GM12892 (cell line): Measurements from ENCODE around the gene SPRY1.
A peak's percentile ranks its signal among the peaks of the same experiment; 100 is the strongest.

Experiments
- DNase-seq: peaks from one replicate; pipeline ENCODE4 v3.0.0; 2011; ENCODE audit not compliant: insufficient read length
- FAIRE-seq: peaks from 2 replicates; lab custom pipeline; 2011; peaks lifted over from hg19 to GRCh38; lab: Jason Lieb, UNC
- POLR2A ChIP-seq: IDR thresholded peaks from 2 replicates; pipeline ENCODE4 v1.6.1; 2011; ENCODE audit warnings: low read depth, low read length, control low read depth
- POLR2AphosphoS5 ChIP-seq: IDR thresholded peaks from 2 replicates; pipeline ENCODE4 v1.6.1; 2011; ENCODE audit warnings: low read depth, low read length, control low read depth
- TAF1 ChIP-seq: IDR thresholded peaks from 2 replicates; pipeline ENCODE4 v1.6.1; 2011; ENCODE audit warnings: low read depth, mild to moderate bottlenecking, control low read depth, low read length, borderline replicate concordance

SPRY1 gene

DNA sequence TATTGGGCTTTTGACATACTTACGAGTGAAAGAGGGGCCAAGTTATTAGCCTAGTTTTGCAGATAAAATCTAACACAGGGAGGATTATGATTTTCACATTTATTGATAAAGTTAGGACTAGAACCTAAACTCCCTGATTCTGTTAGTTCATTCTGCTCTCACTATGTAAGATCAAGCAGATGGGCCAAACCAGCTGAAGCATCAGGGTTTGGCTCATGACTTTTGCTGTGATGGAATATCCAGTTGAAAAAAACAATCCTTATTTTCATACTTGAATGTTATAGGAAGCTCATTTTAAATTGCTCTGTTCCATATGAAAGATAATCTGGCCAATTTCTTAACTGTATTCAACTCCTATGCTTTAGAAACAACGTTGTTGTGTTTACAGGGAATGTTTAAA is 21.2 kb downstream of the SPRY1 start:
- FAIRE-seq: no peak
- DNase-seq: no peak
- TF ChIP-seq POLR2A (no peak), TAF1 (no peak)

DNA sequence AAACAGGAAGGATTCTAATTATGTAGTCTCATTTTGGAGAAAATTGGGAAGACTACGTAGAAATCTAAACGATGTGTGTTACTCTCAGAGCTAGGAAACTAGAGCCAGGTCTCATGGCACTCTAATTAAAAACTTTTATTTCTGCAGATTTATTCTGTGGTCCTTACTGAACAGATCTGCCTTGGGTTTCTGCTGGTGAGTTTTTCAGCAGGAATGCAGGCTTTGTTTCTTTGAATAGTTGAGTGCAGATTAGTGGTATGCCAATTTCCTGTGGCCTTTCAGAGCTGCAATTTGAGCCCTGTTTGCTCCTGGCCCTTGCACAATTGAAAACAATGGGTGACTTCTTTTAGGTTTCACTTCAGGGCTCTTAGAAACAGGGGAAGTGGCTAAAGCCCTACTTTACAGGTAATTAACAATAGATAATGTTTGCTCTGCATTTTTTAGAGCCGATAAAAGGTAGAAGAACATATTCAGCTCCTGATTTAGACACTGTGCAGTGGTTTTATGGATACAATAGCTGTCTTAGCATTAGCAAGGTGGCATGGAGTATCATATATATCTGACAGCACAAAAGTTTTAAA is 21.8 kb downstream of the SPRY1 start:
- FAIRE-seq: peak; percentile 42
- no peak for DNase-seq
- TF ChIP-seq POLR2A: no peak
- TF ChIP-seq POLR2AphosphoS5: no peak
- TF ChIP-seq TAF1: no peak

DNA sequence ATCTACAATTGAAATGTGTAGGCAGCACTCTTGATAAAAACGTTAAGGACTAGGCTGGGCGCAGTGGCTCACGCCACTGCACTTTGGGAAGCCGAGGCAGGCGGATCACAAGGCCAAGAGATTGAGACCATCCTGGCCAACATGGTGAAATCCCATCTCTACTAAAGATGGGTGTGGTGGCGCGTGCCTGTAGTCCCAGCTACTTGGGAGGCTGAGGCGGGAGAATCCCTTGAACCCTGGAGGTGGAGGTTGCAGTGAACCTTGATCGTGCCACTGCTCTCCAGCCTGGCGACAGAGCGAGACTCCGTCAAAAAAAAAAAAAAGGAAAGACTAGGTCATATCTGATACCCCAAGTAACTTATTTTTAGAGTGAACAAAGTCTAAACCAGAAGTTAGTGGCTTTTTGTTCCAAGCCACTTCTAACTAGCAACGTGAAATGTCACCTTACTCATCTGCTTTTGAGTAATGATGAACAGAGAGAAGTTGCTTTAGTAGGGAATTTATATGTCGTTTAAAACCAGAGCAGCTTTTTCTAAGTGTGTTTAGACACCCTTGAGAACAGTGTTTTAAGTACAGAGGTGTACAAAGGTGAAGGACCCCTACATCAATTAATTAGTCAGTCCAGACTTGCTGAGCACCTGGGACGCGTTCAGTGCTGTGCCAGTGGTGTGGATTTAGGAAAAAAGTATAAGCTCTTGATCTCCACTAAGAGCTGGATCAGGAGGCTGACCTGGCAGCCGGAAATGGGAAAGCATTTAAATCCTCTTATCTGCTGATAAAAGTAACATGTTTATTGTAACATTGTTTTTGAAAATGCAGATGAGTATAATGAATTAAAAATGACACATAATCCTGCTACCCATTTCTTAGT is 23.5 kb downstream of the SPRY1 start:
- no peak for FAIRE-seq
- TF ChIP-seq POLR2AphosphoS5 (no peak), TAF1 (no peak), POLR2A (no peak)
- no peak for DNase-seq

DNA sequence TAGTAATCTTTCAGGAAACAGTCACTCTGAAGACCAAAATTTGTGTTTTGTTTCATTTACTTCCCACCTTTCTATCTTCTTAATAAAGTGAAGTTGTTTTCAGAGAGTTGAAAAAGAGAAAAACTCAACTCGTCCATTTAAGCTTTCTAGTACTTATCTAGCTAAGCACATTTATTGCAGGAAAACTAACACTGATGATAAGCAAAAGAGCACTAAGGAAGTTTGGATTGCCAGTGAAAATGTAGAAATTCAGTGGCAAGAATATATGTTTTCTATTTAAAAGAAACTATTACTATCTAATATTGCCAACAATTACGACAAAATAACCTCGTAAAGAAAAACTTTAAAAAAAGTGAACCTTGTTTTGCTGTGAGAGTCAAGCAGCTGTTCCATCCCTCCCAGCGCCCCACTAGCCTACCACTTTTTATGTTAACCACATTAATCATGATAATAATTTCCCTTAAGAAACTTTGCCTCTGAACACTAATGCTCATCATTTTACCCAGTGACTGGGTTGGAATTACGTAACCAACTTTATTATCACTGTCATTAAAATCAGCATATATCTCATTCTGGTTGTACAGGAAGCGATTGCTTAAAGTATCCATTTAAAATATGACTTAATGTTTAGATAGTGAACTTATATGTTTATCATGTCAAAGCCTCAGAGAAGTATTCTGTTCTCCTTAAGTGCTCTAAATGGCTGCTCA is 24.8 kb downstream of the SPRY1 start:
- no peak for DNase-seq
- no peak for FAIRE-seq

DNA sequence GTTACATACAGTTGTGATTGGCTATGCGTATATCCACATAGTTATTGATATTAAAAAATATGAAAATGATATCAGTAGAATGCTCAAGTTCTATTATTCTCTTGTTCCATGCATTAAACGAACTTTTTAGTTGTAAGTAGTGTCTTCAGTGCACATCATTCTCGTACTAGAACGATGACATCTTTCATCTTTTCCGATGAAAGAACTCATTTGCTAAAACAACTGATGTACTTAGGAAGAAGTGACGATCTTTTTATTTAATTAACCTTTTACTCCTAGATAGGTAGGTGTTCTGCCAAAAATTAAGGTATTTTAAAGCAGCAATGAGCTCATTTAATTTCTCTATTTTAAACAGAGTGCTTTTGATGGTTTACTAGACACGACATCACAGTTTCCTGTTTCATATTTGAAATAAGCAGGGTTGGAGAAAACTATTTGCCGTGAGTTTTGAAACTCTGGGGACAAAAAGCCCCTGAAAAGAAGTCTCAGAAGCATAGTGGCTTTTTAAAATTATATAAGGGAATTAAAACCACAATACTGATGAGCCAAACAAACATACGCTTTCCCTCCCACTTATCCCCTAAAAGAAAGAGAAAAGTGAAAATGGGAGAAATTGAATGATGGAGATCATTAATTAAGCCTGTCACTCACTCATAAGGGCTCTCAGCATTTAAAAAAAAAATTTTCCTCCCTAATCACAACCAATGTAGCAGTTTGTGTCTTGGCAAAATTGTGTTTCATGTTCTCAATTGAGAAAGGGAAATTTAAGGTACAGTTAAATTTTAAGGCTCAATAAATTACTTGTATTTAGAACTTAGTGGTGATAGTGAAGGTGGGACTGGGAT is 25.6 kb downstream of the SPRY1 start:
- no peak for TF ChIP-seq TAF1
- TF ChIP-seq POLR2AphosphoS5: no peak
- no peak for TF ChIP-seq POLR2A
- no peak for FAIRE-seq
- no peak for DNase-seq

More for the DNA sequence above, 24.8 kb downstream of the SPRY1 start:
- no peak for TF ChIP-seq POLR2AphosphoS5
- no peak for TF ChIP-seq POLR2A
- TF ChIP-seq TAF1: no peak

DNA sequence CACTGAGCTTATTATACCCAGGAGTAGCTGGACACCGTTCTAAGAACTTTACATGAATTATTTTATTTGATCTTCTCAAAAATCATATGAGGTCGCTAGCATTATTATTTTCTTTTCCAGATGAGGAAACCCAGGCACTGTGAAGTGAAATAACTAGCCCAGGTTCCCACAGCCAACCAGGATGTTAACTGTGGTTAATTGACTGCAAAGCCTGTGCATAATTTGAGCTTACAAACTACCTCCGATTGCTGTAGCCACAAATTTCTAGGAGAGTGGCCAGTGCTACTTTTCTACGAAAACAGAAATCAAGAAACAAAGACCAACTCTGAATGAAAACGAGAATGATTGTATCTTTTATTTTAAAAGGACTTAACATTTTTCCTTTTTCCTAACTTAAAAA is 27.2 kb downstream of the SPRY1 start:
- TF ChIP-seq TAF1 (no peak), POLR2A (no peak), POLR2AphosphoS5 (no peak)
- FAIRE-seq: no peak
- no peak for DNase-seq

DNA sequence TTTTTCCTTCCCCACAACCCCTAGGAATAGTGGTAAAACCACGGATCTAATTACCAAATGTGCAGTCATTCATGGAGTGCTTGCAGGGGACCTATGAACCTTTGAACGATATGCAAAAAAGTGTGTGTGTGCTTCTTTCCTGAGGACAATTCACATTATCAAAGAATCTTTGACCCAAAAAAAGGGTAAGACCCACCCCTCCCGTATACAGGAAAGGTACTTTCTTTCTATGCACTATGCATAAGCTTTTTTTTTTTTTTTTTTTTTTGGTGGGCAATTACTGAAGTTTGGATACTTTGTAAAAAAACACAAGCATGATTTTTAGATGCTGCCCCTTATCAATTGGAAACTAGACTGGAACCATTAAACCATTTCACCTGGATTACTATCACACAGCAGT is 31.4 kb downstream of the SPRY1 start:
- no peak for FAIRE-seq
- TF ChIP-seq TAF1 (no peak), POLR2AphosphoS5 (no peak), POLR2A (no peak)
- no peak for DNase-seq

DNA sequence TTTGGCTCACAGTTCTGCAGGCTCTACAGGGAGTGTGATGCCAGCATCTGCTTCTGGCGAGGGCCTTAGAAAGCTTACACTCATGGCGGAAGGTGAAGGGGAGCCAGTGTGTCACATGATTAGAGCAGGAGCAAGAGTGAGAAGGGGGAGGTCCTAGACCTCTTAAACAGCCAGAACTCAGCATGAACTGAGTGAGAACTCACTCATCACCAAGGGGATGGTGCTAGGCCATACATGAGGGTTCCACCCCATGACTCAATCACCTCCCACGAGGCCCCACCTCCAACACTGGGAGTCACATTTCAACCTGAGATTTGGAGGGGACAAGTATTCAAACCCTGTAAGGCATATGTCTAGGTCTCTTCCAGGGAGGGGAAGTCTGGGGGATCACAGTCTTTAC is 33.4 kb downstream of the SPRY1 start:
- DNase-seq (no peak), FAIRE-seq (no peak)
- no peak for TF ChIP-seq POLR2AphosphoS5
- no peak for TF ChIP-seq POLR2A
- no peak for TF ChIP-seq TAF1

DNA sequence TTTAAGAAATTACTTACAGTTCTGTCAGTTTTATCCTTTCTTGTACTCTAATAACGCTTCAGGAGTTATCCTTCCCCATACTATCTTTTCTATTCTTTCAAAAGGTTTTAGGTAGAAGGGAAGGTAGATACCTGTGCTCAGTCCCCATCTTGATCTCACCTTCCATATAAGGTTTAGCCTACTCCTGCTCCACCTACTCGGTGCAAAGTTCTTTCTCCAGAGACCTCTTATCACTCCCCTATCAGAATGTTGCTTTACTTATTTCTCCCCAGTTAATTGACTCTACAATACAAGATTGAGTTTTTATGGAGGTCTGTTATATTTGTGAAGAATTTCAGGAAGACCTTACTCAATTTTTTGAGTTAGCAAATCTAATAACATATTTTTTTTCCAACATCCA is 33.9 kb downstream of the SPRY1 start:
- TF ChIP-seq POLR2A (no peak), TAF1 (no peak), POLR2AphosphoS5 (no peak)
- no peak for FAIRE-seq
- no peak for DNase-seq

DNA sequence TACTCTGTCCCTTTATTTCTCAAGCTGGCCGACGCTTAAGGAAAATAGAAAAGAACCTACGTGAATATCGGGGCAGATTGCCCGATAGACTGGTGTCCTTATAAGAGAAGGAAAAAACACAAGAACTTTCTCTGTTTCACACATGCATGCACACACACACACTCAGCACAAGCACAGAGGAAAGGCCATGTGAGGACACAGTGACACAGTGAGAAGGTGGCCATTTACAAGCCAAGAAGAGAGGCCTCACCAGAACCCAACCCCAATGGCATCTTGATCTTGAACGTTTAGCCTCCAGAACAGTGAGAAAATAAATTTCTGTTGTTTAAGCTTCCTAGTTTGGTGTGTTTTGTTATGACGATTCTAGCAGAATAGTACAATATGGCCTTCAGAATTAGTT is 37.0 kb downstream of the SPRY1 start:
- no peak for DNase-seq
- TF ChIP-seq POLR2AphosphoS5 (no peak), POLR2A (no peak), TAF1 (no peak)
- FAIRE-seq: no peak

DNA sequence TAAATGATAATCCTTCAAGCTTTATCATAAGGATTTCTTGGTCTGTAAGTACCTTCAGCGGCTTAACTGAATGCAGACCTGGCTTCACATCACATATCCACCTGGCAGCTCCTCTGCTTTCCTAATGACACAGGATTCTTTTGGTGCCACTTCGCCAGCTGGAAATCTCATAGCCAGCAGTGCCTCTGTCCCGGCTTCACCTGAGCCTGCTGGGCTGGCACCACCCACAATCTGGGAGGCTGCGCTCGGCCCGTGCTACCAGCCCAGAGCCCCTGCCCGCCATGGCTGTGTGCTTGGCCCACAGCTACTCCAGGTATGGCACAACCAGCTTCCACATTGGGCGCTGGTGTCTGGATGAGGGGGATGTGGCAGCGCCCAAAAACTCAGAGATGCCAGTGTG is 37.4 kb downstream of the SPRY1 start:
- FAIRE-seq (no peak), DNase-seq (no peak)
- TF ChIP-seq POLR2A (no peak), POLR2AphosphoS5 (no peak), TAF1 (no peak)
